AG04450 (cell line): ENCODE results near the gene GORASP1. TPM values are rescaled to one million over a fixed set of nuclear protein-coding genes. Genes with fewer than 3 reads are reported as not detected.
A peak's percentile ranks its signal among the peaks of the same experiment; 100 is the strongest.

Source experiments
- CTCF ChIA-PET: fragments of 300-600, 350-600 bp; formaldehyde crosslinking; extraction: SDS; loops from one replicate; lab custom pipeline; 2022; ENCODE audit warnings: antibody characterized with exemption, inconsistent platforms; lab: Charles Lee
- POLR2A ChIA-PET: fragments of 350-600 bp; formaldehyde crosslinking; extraction: SDS; loops from one replicate; lab custom pipeline; 2021; ENCODE audit warnings: antibody characterized with exemption, inconsistent platforms; lab: Yijun Ruan, JAX
- DNase-seq: peaks from one replicate; pipeline ENCODE4 v3.0.0-alpha.2; 2011; ENCODE audit warnings: low read depth, low spot score
- H3K27ac ChIP-seq: one replicate; pipeline ENCODE4 v1.5.1; 2012; ENCODE audit warnings: low read depth, low read length, control low read depth
- H3K27me3 ChIP-seq: one replicate; pipeline ENCODE4 v1.6.0; 2012; ENCODE audit warnings: low read length; ENCODE audit not compliant: control insufficient read depth, insufficient read depth
- H3K4me3 ChIP-seq: 2 replicates; pipeline ENCODE4 v1.5.1; 2011; ENCODE audit warnings: mild to moderate bottlenecking, low read depth, low read length, control low read depth
- H3K9me3 ChIP-seq: 2 replicates; pipeline ENCODE4 v1.5.1; 2012; ENCODE audit warnings: low read length; ENCODE audit not compliant: control insufficient read depth, insufficient read depth
- CTCF ChIP-seq: IDR thresholded peaks from 2 replicates; pipeline ENCODE4 v1.5.1; 2011; ENCODE audit warnings: low read depth, low read length, control low read depth, inconsistent platforms
- polyA minus RNA-seq: library from RNA; depleted of rRNA, polyadenylated mRNA; stranded (reverse); fragments of >200 nt; gene quantifications from 2 replicates; pipeline ENCODE4 v1.2.3, GENCODE V29; 2011; rRNA and poly(A)+ RNA removed
- polyA plus RNA-seq: library from polyadenylated mRNA; depleted of rRNA; stranded (reverse); fragments of >200 nt; gene quantifications from 2 replicates; pipeline ENCODE4 v1.2.3, GENCODE V29; 2011; rRNA removed

Gene GORASP1
- 43.7 and 47.6 TPM in 2 replicates for polyA plus RNA-seq
- 45.7 and 60.5 TPM in 2 replicates for polyA minus RNA-seq

- H3K9me3 ChIP-seq: no peaks in the 10 kb centered on the region; the same call in 1 of the 2 replicates
- DNase-seq: peak; percentile 58
- ChIA-PET CTCF (interaction anchor here (2.4 to 2.9 kb wide), 3 partner anchors 19 to 184 kb away, joined by 8 to 19 read pairs (median 17); no protein-coding TSS in a partner anchor), POLR2A (interaction anchor here (0.7 to 1.5 kb wide), 4 partner anchors 9 to 70 kb away, joined by 4 to 7 read pairs (median 6); no protein-coding TSS in a partner anchor)
- peak within 1 kb of the TSS; percentile 70 for H3K27ac ChIP-seq
- H3K4me3 ChIP-seq: peak within 1 kb of the TSS; percentile 92
- H3K27me3 ChIP-seq: no peaks in the 10 kb centered on the region
- TF ChIP-seq CTCF: no peak
Measured at GRCh38 chr3:39107388-39108199, at the start of gene GORASP1, which contains the start of gene TTC21A. GORASP1 (minus strand) TSS chr3:39107627; CDS start chr3:39107541, 86 bp downstream. TTC21A (plus strand) TSS chr3:39107680; CDS start chr3:39107838, 158 bp downstream.

GRCh38 chr3:39156421-39156820 is 49.0 kb upstream of the GORASP1 start:
- no peak overlapping the region for H3K4me3 ChIP-seq
- no peaks in the 10 kb centered on the region; the same call in 1 of the 2 replicates for H3K9me3 ChIP-seq
- no peak overlapping the region for H3K27ac ChIP-seq
- TF ChIP-seq CTCF: no peak
- no peak for DNase-seq
- peaks cover 3% of the 10 kb centered on the region for H3K27me3 ChIP-seq
- ChIA-PET POLR2A (interaction anchor here (1.0 kb wide), 1 partner anchor 10 kb away, joined by 3 read pairs; no protein-coding TSS in a partner anchor), CTCF (no interaction called here)

- DNase-seq: no peak
- no peak overlapping the region for H3K4me3 ChIP-seq
- POLR2A ChIA-PET: no interaction called here
- peaks cover 3% of the 10 kb centered on the region for H3K27me3 ChIP-seq
- no peak for TF ChIP-seq CTCF
- no peaks in the 10 kb centered on the region; the same call in 1 of the 2 replicates for H3K9me3 ChIP-seq
- peak overlapping the region; percentile 2 for H3K27ac ChIP-seq
- CTCF ChIA-PET: no interaction called here
Measured at GRCh38 chr3:39154280-39155021, 47.0 kb upstream of the GORASP1 start.

GRCh38 chr3:39153977-39154279 is 46.5 kb upstream of the GORASP1 start:
- CTCF ChIA-PET: no interaction called here
- Histone ChIP-seq H3K27ac (no peak overlapping the region), H3K9me3 (no peaks in the 10 kb centered on the region; the same call in 1 of the 2 replicates), H3K4me3 (peak overlapping the region; percentile 54), H3K27me3 (peaks cover 3% of the 10 kb centered on the region)
- 0 out of 2 replicates have a peak, but pooled peaks have one; percentile 7 for TF ChIP-seq CTCF
- POLR2A ChIA-PET: no interaction called here
- DNase-seq: no peak
